T-helper 2 cell (primary cell): Measurements from ENCODE around the gene CDK11A.
"Not testable (repeated sequence)": the region's sequence is repeated elsewhere in the genome, so short reads cannot be mapped to it uniquely, and the experiment has no call there.

Experiments
- DNase-seq, 5 experiments: peaks; one replicate each; pipeline versions ENCODE4 v3.0.0 to v3.0.0-alpha.2; 2012 to 2022

Gene CDK11A

GRCh38 chr1:1721201-1721600, 3.0 kb downstream of the CDK11A start:
- DNase-seq = no peak

GRCh38 chr1:1715109-1715883, 8.9 kb downstream of the CDK11A start:
- DNase-seq = not testable (repeated sequence)

GRCh38 chr1:1707897-1708296, 16.3 kb downstream of the CDK11A start:
- not testable (repeated sequence) for DNase-seq

- not testable (repeated sequence) for DNase-seq
Observed at GRCh38 chr1:1707241-1707640, 16.9 kb downstream of the CDK11A start.

- DNase-seq = not testable (repeated sequence)
Observed at GRCh38 chr1:1705623-1706022, 18.5 kb downstream of the CDK11A start.

GRCh38 chr1:1704284-1704957, 19.7 kb downstream of the CDK11A start:
- DNase-seq = not testable (repeated sequence)

- DNase-seq = no peak
Observed at GRCh38 chr1:1703796-1704195, 20.4 kb downstream of the CDK11A start.

GRCh38 chr1:1702506-1702905, 21.7 kb downstream of the CDK11A start:
- DNase-seq = not testable (repeated sequence)

- not testable (repeated sequence) for DNase-seq
Observed at GRCh38 chr1:1700557-1700956, 23.6 kb downstream of the CDK11A start.

- DNase-seq = not testable (repeated sequence)
Observed at GRCh38 chr1:1700067-1700466, 24.1 kb downstream of the CDK11A start.

GRCh38 chr1:1699061-1699460, 25.1 kb downstream of the CDK11A start:
- DNase-seq = not testable (repeated sequence)

- not testable (repeated sequence) for DNase-seq
Observed at GRCh38 chr1:1697358-1698183, 26.6 kb downstream of the CDK11A start.

GRCh38 chr1:1696431-1697357, 27.5 kb downstream of the CDK11A start:
- DNase-seq = not testable (repeated sequence)

- DNase-seq = peak; percentile 70 to 98 (median 93)
Observed at GRCh38 chr1:1692714-1693647, 31.2 kb downstream of the CDK11A start, which contains the start of gene SLC35E2B. Gene SLC35E2B (minus strand): TSS chr1:1692795. CDS start chr1:1676699, 16,096 bp downstream.

- peak in 4 of 5 experiments; percentile 32 to 92 (median 66) for DNase-seq
Observed at GRCh38 chr1:1692324-1692713, 31.8 kb downstream of the CDK11A start.

- DNase-seq = not testable (repeated sequence)
Observed at GRCh38 chr1:1691443-1691842, 32.7 kb downstream of the CDK11A start.

- not testable (repeated sequence) for DNase-seq
Observed at GRCh38 chr1:1689526-1689925, 34.6 kb downstream of the CDK11A start.

- no peak for DNase-seq
Observed at GRCh38 chr1:1687846-1688245, 36.3 kb downstream of the CDK11A start.

GRCh38 chr1:1684031-1684681, 40.0 kb downstream of the CDK11A start:
- DNase-seq = no peak
